ENCODE data around the gene DPP9. TPM values are rescaled to one million over a fixed set of nuclear protein-coding genes. Genes with fewer than 3 reads are reported as not detected.

The DPP9 gene
- total RNA-seq, 6 experiments from 2014 or later = 47.3 to 118 (median 54.5) TPM

- H3K9me3 ChIP-seq = no peaks in the 10 kb centered on the region
- intact Hi-C loops (cut with DNase I) = no loop called here
- TF ChIP-seq POLR2A (IDR thresholded peaks at IDR 0.05) = no peak
- no peak for TF ChIP-seq CTCF (IDR thresholded peaks at IDR 0.05)
- 37% methylated on average over 8 of the region's 19 CpGs for WGBS (ENCODE audit: insufficient coverage, low coverage, low lambda C conversion rate, missing lambda C conversion rate)
- H3K27ac ChIP-seq = peak overlapping the region; percentile 77 to 99 (median 92)
- ATAC-seq (peak; percentile 20 to 53 (median 35)), DNase-seq (peak; percentile 68 to 79 (median 69))
- H3K36me3 ChIP-seq = peaks cover 0 to 40% (median 23%) of the 10 kb centered on the region in 4 donors
- peaks cover 0 to 60% (median 30%) of the 10 kb centered on the region in 4 donors for H3K4me1 ChIP-seq
- H3K27me3 ChIP-seq = no peaks in the 10 kb centered on the region
- H3K4me3 ChIP-seq = peak overlapping the region in 1 of 3 donors; percentile 6
Measured at GRCh38 chr19:4705413-4706131, 18.1 kb downstream of the DPP9 start.

- intact Hi-C loops (cut with DNase I) = no loop called here
- 30% methylated on average over 2 of the region's 9 CpGs for WGBS (ENCODE audit: insufficient coverage, low coverage, low lambda C conversion rate, missing lambda C conversion rate)
- Histone ChIP-seq H3K36me3 (peaks cover 0 to 51% (median 32%) of the 10 kb centered on the region in 4 donors), H3K27me3 (no peaks in the 10 kb centered on the region), H3K9me3 (no peaks in the 10 kb centered on the region), H3K27ac (peak overlapping the region; percentile 24 to 99 (median 92)), H3K4me1 (peaks cover 0 to 49% (median 24%) of the 10 kb centered on the region in 4 donors), H3K4me3 (no peak overlapping the region)
- TF ChIP-seq CTCF (IDR thresholded peaks at IDR 0.05) (no peak), POLR2A (IDR thresholded peaks at IDR 0.05) (no peak)
- ATAC-seq (no peak), DNase-seq (no peak)
Measured at GRCh38 chr19:4704317-4704673, 19.3 kb downstream of the DPP9 start.

GRCh38 chr19:4703671-4704316 lies 19.8 kb downstream of the DPP9 start:
- H3K9me3 ChIP-seq = no peaks in the 10 kb centered on the region
- H3K27ac ChIP-seq = peak overlapping the region; percentile 24 to 99 (median 92)
- peaks cover 0 to 53% (median 32%) of the 10 kb centered on the region in 4 donors for H3K36me3 ChIP-seq
- TF ChIP-seq CTCF (IDR thresholded peaks at IDR 0.05) = no peak
- TF ChIP-seq POLR2A (IDR thresholded peaks at IDR 0.05) = no peak
- no peak for ATAC-seq
- peaks cover 0 to 44% (median 21%) of the 10 kb centered on the region in 4 donors for H3K4me1 ChIP-seq
- DNase-seq = no peak
- no peak overlapping the region for H3K4me3 ChIP-seq
- no peaks in the 10 kb centered on the region for H3K27me3 ChIP-seq
- intact Hi-C loops (cut with DNase I) = no loop called here
- WGBS (ENCODE audit: insufficient coverage, low coverage, low lambda C conversion rate, missing lambda C conversion rate) = 82% methylated on average over 6 of the region's 28 CpGs

GRCh38 chr19:4702764-4703163 lies 20.9 kb downstream of the DPP9 start:
- peaks cover 0 to 35% (median 17%) of the 10 kb centered on the region in 4 donors for H3K4me1 ChIP-seq
- no peaks in the 10 kb centered on the region for H3K27me3 ChIP-seq
- H3K9me3 ChIP-seq = no peaks in the 10 kb centered on the region
- H3K36me3 ChIP-seq = peaks cover 0 to 63% (median 37%) of the 10 kb centered on the region in 4 donors
- H3K4me3 ChIP-seq = no peak overlapping the region
- intact Hi-C loops (cut with DNase I) = no loop called here
- DNase-seq (no peak), ATAC-seq (no peak)
- H3K27ac ChIP-seq = no peak overlapping the region
- WGBS (ENCODE audit: insufficient coverage, low coverage, low lambda C conversion rate, missing lambda C conversion rate) = 87% methylated on average over 11 of the region's 11 CpGs
- no peak for TF ChIP-seq CTCF (IDR thresholded peaks at IDR 0.05)
- TF ChIP-seq POLR2A (IDR thresholded peaks at IDR 0.05) = no peak

All from right lobe of liver (tissue), 6 donors.